ENCODE measurements around the gene TRANK1.

Gene TRANK1

DNA sequence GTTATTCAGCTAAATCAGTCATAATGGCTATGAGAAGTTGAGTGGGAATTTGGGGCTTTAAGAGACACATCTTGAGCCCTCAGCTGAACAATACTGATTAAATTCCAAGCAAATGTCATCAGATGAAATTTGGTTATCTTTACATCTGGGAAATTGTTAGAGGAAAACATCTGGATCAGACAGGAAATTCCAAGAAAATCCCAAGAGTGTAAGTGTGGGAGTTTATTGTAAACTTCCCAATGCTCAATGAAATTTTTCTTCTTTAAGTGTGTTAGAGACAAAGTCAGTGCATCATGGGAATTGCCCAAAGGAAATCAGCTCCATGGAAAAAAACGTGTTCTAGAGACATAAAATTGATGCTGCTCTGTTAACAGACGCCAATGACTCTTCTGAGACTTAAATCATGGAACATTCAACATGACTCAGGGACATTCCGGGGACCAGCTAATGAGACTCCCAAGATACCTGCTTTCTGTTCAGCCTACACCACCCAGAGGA is 160.7 kb downstream of the TRANK1 start:
- Histone ChIP-seq H3K79me2 (ENCODE audit: low read length) (no peaks in the 10 kb centered on the region), H3K4me1 (ENCODE audit: low read length) (no peaks in the 10 kb centered on the region), H4K20me1 (ENCODE audit: insufficient read depth, low read length) (no peaks in the 10 kb centered on the region), H2AFZ (ENCODE audit: low read length) (no peak overlapping the region), H3K4me3 (ENCODE audit: low read length) (no peak overlapping the region), H3K27me3 (replicated peaks; ENCODE audit: insufficient read depth, low read length) (no peaks in the 10 kb centered on the region), H3K4me2 (ENCODE audit: low read depth, low read length) (no peak overlapping the region), H3K27ac (ENCODE audit: low read length) (no peak overlapping the region), H3K9me2 (replicated peaks; ENCODE audit: insufficient read depth, low read length) (no peaks in the 10 kb centered on the region), H3F3A (ENCODE audit: insufficient read depth, low read length) (no peaks in the 10 kb centered on the region), H3K9me3 (replicated peaks; ENCODE audit: insufficient read depth, low read length) (no peaks in the 10 kb centered on the region), H3K36me3 (replicated peaks; ENCODE audit: insufficient read depth, low read length) (no peaks in the 10 kb centered on the region), H3K9ac (ENCODE audit: low read length) (no peak overlapping the region)
- no peak for TF ChIP-seq EZH2 (optimal IDR thresholded peaks at IDR 0.05; ENCODE audit: low read depth, low read length)
- TF ChIP-seq, protein P1, sequence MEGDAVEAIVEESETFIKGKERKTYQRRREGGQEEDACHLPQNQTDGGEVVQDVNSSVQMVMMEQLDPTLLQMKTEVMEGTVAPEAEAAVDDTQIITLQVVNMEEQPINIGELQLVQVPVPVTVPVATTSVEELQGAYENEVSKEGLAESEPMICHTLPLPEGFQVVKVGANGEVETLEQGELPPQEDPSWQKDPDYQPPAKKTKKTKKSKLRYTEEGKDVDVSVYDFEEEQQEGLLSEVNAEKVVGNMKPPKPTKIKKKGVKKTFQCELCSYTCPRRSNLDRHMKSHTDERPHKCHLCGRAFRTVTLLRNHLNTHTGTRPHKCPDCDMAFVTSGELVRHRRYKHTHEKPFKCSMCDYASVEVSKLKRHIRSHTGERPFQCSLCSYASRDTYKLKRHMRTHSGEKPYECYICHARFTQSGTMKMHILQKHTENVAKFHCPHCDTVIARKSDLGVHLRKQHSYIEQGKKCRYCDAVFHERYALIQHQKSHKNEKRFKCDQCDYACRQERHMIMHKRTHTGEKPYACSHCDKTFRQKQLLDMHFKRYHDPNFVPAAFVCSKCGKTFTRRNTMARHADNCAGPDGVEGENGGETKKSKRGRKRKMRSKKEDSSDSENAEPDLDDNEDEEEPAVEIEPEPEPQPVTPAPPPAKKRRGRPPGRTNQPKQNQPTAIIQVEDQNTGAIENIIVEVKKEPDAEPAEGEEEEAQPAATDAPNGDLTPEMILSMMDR (IDR thresholded peaks at IDR 0.05; ENCODE audit: low read length), result no peak
- no peak for TF ChIP-seq EZH2phosphoT487 (IDR thresholded peaks at IDR 0.05; ENCODE audit: low read length)
- DNase-seq, result no peak

DNA sequence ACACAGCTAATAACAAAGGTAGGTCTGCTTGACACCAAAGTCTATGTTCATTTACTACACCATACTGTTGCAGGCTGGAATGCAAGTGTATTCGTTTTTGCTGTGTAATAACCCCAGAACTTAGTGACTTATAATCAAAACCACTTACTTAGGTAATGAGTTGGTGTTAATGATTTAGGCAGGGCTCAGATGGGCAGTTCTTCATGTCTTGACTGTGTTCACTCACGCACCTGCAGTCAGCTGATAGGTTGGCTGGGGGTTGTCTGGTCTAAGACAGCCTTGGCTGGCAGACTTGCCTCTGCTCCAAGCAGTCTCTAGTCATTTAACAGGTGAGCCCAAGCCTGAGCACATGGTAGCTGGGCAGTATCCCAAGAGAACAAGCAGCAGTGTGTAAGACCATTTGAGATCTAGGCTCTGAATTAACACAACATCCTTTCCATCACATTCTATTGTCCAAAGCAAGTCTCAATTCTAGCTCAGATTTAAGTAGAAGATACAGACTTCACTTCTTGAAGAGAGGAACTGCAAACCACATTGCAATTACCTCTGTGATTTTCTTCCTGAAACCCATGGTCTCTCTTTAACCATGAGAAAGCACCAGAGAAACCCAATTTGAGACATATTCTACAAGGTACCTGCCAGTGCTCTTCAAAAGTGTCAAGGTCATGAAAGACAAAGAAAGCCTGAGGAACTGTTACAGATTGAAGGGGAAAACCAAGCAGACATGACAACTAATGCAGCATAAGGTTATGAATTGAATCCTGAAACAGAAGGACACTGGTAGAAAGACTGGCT is 167.2 kb downstream of the TRANK1 start:
- no peaks in the 10 kb centered on the region for H3K4me1 ChIP-seq (ENCODE audit: low read length)
- H3K9me2 ChIP-seq (replicated peaks; ENCODE audit: insufficient read depth, low read length), result no peaks in the 10 kb centered on the region
- no peak overlapping the region for H3K4me2 ChIP-seq (ENCODE audit: low read depth, low read length)
- no peaks in the 10 kb centered on the region for H3F3A ChIP-seq (ENCODE audit: insufficient read depth, low read length)
- no peak overlapping the region for H2AFZ ChIP-seq (ENCODE audit: low read length)
- TF ChIP-seq EZH2phosphoT487 (IDR thresholded peaks at IDR 0.05; ENCODE audit: low read length) (no peak), EZH2 (optimal IDR thresholded peaks at IDR 0.05; ENCODE audit: low read depth, low read length) (no peak)
- TF ChIP-seq, protein P1 (IDR thresholded peaks at IDR 0.05; ENCODE audit: low read length), result no peak
- no peak overlapping the region for H3K4me3 ChIP-seq (ENCODE audit: low read length)
- DNase-seq, result no peak
- H3K79me2 ChIP-seq (ENCODE audit: low read length), result no peaks in the 10 kb centered on the region
- no peak overlapping the region for H3K27ac ChIP-seq (ENCODE audit: low read length)
- no peaks in the 10 kb centered on the region for H4K20me1 ChIP-seq (ENCODE audit: insufficient read depth, low read length)
- H3K36me3 ChIP-seq (replicated peaks; ENCODE audit: insufficient read depth, low read length), result no peaks in the 10 kb centered on the region
- H3K27me3 ChIP-seq (replicated peaks; ENCODE audit: insufficient read depth, low read length), result no peaks in the 10 kb centered on the region
- H3K9me3 ChIP-seq (replicated peaks; ENCODE audit: insufficient read depth, low read length), result no peaks in the 10 kb centered on the region
- H3K9ac ChIP-seq (ENCODE audit: low read length), result no peak overlapping the region

Measured in MM.1S (cell line).